Thoracic aorta endothelial cell (primary cell): ENCODE measurements around the gene RSRP1. TPM values are rescaled to one million over a fixed set of nuclear protein-coding genes. Genes with fewer than 3 reads are reported as not detected.

ENCODE experiments used
- total RNA-seq: library from RNA; depleted of rRNA; stranded (reverse); fragments of >200 nt; gene quantifications from 2 replicates; pipeline ENCODE4 v1.2.3, GENCODE V29; 2012

The RSRP1 gene, protein sequence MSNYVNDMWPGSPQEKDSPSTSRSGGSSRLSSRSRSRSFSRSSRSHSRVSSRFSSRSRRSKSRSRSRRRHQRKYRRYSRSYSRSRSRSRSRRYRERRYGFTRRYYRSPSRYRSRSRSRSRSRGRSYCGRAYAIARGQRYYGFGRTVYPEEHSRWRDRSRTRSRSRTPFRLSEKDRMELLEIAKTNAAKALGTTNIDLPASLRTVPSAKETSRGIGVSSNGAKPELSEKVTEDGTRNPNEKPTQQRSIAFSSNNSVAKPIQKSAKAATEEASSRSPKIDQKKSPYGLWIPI
- total RNA-seq, result 87.7 and 88.4 TPM in 2 replicates

DNA sequence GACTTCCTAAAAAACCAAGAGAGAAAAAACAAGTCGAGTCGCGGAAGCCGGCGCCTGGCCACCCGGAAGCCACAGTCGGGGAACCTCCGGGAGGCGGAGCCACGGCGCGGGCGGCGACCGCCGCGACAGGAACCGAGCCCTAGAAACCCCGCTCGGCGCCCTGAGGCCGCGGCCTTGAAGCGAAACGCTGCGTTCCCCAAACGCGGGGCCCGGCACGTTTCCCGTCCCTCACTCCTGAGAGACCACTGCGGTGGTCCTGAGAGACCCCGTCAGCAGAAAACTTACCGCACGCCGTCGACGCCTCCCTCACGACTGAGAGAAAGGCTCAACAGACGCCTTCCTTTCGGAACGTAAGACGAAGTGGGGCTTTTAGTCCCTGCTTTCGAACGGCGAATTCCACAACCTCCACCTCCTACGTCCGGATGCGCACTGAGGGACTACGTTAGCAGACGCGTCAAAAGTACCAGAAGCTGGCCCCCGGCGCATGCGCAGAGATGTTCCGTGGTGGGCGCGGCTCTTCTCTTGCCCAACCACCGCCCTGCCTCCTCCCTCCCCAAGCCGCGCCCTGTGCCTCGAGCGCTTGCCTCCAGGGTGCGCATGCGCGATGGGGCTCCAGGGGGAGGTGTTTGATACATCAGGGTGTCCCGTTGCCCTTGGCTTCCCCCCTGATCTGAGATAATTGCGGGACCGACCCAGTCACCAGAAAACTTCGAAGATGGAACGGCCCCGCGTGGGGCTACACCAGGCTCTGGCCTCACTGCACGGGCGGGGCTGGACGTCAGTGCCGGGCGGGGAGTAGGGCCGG lies at the start of gene RSRP1:
Gene RSRP1 (minus strand): TSS at position 431 of the 805 bp plus-strand sequence. CDS start 491 bp downstream, outside the sequence.

DNA sequence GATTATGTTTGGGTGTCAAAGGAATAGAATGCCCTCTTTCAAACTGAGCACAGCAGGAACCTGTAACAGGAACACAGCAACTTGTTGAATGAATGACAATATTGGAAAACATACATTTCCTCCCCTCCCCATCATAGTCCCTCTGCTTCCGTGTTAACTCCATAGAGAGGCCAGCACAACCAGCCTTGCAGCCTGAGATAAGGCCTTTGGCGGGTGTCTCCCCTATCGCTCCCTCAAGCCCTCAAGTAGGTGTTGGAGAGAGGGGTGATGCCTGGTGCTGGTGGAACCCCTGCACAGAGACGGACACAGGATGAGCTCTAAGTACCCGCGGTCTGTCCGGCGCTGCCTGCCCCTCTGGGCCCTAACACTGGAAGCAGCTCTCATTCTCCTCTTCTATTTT lies 25.0 kb upstream of the RSRP1 start, which contains the start of gene RHD:
Gene RHD (plus strand): TSS at position 272 of the 400 bp plus-strand sequence. CDS start 39 bp downstream, at position 311.

DNA sequence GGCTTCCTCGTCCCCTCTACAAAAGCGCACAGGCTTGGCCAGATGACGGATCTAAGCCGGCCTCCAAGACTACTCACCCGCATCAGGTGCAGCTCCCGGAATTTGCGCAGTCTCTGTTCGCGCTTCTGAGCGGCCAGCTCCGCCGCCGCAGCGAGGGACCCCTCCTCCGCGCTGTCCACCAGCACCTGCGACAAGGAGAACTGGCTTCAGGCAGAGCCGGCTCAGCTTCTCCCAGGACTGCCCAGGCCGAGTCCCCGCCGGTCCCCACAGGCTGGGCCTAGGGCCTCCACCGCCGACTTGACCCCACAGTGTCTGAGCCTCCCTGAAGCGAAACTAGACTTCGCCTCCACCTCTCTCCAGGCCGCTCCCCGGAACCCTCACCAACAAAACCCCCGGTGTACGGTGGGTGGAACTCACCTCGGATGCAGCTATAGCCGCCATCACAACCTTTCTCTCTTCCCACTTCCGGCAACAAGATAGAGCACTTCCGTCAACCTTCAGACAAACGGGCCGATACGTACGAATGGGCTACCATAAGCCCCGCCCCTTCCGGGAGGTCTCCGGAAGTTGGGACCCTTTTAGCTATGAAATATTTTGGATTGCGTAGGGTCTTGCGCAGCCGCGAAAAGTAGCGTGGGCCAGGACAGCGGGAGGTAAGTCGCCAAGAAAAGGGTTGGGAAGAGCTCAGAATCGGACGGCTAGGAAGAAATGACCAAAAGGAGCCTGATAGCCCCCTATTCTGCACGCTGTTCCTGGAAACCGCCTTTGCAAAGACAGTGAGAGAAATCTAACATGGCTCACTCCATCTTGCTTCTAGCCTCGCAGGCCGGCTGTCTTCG lies 15.0 kb downstream of the RSRP1 start, which contains the start of gene SYF2:
Gene SYF2 (minus strand): TSS at position 476 of the 839 bp plus-strand sequence. CDS start 35 bp downstream, at position 441.

Other genes with a start within 250 kb of the RSRP1 start
- 47.2 and 49.2 TPM in 2 replicates for gene SYF2, start 15.0 kb downstream of the RSRP1 start, total RNA-seq
- not detected in 2 replicates for gene RHD, start 25.1 kb upstream of the RSRP1 start, total RNA-seq
- gene TMEM50A, start 90.9 kb upstream of the RSRP1 start, total RNA-seq, result 153 and 174 TPM in 2 replicates
- 0.07 TPM in 1 of 2 replicates, not detected in the other for gene RHCE, start 173.4 kb upstream of the RSRP1 start, total RNA-seq
- gene MACO1, start 183.4 kb upstream of the RSRP1 start, total RNA-seq, result 26.1 and 27.0 TPM in 2 replicates